HG02938 (cell line): ENCODE results near the gene PEX11A.

ENCODE experiments used
- ATAC-seq: cut with Tn5 transposase; IDR thresholded peaks from one replicate; pipeline ENCODE4 v1.9.1; 2021; ENCODE audit warnings: mild to moderate bottlenecking, moderate library complexity; ENCODE audit not compliant: unreplicated experiment

The PEX11A gene

DNA sequence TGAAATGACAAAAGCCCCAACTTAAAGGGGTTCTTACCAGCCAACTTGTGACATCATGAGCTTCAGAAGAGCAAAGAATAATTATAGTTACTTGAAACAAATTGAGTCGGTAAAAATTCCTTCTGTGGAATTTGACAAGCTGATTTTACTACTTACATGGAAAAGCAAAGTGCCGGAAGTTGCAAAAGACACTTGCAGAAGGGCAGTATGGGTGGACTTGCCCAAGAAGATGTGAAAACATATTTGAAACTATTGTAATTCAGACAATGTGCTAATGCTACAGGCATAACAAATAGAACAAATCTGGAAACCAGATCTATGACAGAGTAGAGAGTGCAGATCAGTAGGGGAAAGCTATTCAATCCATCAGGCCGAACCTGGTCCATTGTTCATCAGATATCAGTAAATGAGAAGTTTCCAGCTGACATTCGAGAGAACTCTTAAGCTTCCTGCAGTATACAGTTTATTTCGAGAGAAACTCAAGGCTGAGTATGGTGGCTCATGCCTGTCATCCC is 32.8 kb downstream of the PEX11A start:
- no peak for ATAC-seq

DNA sequence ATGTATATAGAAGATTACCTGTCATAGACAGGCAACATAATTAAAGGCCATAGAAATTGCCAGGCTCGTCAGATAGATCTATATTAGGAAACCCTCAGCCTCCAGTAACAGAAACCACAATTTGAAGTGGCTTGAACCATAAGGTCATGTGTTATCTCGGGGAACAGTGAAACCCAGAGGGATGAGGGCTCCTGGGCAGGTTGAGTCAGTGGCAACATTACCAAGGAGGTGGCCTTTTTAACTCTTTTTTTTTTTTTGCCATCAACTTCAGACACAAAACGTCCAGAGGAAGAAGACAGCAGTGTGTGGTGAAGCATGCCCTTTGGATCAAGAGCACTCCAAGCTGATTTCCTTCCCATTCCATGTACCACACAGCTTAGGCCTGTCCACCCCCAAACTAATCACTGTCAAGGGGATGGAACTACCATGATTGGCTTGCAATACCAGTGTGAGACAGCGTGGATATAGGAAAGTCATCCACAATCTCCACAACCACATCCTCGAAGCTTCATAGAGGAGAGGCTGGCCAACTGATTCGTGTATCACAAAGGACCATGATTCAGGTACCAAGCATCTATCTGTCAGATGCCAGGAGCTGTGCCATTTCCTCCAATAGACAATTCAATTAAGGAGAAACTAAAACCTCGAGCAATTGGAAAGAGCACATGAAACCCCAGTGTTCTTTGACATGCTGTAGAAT is 34.3 kb downstream of the PEX11A start:
- ATAC-seq, result no peak

DNA sequence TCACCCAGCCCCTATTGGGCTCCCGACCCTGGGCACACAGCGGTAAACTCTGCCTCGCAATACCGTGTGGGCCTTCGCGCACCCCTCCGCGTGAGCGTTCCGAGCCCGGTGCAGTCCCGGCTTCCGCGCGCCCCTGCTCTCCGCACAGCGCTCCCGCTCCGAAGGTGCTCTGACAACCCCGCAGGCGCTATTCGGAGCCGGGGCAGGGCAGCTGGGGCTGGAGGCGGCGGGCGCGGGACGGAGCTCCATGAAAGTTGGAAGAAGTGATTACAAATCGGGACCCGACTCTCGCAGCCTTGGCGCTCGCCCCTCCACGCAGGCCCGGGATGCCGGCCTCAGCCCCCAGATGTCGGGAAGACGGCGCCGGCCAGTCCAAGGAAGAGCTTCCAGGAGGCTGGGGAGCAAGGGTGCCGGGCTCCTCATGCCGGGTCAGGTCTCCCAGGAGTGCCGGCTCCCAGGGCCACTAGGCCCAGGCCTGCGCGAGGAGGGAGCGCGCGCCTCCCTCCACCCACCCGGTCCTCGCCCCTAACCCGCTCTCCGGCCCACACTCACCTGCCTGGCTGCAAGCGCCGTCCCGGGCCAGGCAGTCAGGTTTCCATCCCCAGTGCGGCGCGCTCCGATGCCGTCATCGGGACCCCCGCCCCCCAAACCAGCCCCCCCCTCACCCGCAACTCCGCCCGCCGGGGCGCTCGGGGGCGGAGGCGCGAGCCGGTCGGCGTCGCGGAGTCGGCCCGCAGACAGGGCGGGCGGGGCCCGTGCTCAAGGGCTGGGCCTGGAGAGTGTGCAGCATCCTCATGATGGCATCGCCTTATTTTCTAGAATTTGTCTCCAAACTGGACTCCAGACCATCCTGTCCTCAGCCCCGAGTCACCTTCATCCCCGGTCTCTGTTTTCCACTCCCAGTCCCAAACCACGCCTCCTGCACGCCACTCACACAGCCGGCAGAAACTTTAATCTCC is 35.4 kb downstream of the PEX11A start, which contains the start of gene KIF7:
Gene KIF7 (minus strand): TSS at position 621 of the 959 bp plus-strand sequence. CDS start 2,537 bp downstream, outside the sequence.
- ATAC-seq, result no peak

DNA sequence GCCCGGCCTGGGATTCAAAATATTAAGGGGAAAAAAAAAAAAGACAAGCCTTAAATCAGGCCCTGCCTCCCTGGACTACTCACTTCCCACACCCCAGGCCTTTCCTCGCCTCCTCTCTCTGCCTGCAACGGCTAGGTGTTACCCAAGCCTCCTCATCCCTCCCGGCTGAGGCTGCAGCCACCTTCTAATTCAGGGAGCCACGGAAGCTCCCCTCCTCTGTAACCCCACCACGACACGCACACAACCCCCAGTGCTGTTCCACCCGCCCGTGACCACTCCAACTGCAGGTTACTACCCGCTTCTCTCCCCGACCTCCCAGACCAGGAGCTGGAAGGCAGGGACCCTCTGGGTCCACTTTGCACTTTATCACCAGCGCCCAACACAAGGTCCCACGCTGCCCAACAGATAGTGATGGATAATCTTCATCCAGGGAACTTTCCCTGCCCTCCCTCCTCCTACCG is 36.2 kb downstream of the PEX11A start:
- ATAC-seq, result no peak

DNA sequence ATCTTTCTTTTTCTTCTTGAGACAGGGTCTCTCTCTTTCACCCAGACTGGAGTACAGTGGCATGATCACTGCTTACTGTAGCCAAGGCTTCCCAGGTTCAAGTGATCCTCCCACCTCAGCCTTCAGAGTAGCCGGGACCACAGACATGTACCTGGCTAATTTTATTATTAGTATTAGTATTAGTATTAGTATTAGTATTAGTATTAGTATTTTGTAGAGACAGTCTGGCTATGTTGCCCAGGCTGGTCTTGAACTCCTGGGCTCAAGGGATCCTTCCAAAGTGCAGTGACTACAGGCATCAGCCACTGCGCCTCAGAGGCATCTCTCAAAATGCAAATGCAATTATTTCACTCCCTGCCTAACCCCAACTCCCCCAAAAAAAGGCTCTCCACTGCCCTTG is 37.0 kb downstream of the PEX11A start:
- no peak for ATAC-seq

DNA sequence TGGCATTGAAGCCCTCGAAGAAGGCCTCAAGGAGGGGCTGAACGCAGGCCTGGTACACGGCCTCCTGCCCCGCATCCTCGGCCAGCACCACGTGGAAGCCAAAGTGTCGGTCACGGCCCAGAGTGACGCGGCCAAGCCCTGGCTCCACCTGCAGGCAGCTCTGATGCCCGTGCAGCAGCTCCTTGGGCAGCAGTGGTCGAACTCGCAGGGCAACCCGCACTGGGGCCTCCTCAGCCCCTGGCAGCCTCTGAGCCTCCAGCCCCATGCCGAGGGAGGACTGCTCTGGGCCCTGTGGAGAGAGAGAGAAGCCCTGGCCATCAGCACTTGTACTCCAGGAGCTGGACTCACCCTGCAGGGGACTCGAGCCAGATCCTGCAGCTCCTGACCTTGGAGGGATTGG is 37.9 kb downstream of the PEX11A start:
- ATAC-seq, result no peak

DNA sequence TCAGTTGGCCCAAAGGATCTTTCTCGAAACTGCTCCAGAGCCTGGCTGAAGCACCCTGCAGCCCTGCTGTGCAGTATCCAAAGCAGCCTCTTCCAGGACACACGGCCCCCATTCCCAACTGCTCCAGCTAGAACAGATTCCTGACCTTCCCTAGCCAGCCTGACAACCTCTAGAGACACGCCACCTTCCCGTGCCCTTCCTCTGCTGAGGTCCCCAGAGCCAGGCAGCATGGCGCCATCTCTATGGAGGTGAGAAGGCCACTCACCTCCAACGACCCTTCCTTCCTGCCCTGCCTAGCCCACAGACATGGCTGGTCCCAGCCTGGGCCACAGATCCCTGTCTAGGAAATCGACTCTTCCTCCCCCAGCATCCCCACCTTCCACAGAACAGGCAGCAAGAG is 38.4 kb downstream of the PEX11A start:
- no peak for ATAC-seq

DNA sequence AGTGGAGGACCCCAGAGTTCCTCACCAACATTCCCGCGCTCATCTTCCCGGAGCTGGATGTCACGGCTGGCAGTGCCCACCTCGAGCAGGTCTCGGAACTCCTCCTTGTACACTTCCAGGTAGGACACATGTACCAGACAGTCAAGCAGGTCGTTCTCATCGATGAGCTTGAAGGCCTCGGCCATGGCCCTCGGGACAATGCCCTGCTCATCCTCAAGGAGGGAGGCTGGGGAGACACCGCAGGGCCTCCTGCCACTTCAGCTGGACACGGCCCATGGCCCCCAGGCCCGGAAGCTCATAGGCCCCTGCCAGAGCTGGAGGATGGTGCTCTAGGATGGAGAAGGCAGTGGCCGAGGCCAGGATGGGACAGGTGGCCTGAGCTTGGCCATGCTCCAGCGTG is 40.8 kb downstream of the PEX11A start:
- no peak for ATAC-seq

DNA sequence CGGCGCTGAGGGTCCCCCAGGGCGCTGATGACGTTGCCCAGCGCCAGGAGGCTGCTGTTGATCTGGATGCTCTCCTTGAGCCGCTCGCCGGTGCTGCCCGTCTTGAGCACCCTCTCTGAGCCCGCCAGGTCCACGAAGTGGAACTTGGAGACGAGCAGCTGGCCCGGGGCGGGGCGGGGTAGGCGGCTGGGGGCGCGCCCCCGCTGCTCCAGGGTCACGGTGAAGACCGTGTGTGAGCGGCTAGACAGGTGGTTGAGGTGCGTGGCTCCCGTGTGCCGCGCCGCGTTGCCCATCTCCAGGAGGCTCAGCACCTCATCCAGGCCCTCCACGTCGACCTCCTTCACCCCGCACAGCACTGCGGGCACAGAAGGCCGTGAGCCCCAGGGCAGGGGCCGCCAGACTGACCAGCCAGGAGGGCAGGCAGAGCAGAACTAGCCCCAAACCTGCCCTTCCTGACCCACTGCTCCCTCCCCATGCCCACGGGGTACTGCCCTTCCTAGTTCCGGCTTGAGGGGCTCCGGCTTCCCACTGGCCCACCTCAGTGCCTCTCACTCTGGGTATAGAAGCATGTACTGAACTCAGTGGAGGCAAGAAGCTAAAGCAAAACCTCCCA is 41.4 kb downstream of the PEX11A start:
- no peak for ATAC-seq

DNA sequence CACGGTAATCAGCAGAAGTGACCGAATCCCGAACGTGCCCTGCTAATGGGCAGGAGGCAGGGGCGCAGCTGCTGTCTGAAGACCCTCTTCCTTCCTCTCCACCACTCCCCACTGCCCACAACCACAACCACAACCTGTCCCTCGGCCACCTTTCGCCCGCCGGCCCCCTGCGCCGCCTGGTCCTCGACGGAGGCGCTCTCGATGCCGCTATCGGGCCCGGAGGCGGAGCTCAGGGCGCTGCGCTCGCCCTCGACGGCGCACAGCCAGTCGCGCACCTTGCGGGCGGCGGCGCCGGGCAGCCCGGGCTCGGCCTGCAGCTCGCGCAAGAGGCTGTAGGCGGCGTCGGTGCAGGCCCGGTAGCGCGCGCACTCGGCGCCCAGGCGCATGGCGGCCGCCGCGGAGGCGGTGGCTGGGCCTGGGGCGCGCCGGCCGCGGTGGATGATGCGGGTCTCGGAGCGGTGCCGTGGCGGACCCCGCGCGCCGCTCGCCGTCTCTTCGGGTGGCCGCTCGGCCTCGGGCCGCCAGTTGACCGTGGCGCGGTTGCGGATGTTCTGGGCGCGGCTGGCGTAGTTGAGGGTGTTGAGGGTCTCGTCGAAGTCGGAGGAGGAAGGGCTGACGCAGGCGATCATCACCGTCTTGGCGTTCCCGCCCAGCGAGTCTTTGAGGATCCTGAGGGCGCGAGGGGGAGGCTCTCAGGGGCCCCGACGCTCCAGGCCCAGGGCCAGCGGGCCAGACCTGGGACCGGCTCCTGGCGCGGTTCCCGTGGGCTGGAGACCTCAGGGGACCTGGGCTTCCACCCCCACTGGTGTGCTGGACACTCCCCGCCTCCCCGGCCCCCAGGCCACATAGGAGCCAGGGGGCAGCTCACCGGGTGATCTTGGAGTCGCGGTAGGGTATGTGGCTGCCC is 42.2 kb downstream of the PEX11A start:
- no peak for ATAC-seq

DNA sequence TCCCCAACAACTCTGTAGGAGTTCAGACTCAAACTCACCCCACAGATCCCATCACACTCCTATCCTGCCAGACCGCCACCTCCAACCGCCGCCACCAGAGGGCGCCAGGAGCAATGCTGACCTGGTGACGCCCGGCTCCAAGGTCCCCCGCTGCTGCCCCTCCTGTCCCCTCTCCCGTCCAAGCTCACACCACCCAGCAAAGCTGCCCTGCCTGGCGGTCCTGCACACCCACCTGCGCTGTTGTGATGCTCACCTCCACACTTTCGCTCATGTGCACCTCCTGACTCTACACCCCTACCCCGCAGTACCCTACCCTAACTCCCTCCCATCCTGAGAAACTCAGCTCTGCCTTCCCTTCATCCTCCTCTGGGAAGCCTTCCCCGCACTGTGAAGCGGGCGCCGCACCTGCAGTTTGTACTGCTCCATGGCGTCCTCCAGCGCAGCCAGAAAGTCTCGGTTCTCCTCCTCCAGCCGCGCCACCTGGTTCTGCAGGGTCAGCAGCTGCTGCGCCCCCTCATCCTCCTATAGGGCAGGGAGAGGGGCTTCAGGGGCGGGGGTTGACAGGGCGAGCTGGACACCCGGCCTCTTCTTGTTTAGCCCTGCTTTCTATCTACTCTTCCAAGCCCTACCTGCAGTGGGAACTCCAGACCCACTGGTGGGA is 43.2 kb downstream of the PEX11A start:
- no peak for ATAC-seq

DNA sequence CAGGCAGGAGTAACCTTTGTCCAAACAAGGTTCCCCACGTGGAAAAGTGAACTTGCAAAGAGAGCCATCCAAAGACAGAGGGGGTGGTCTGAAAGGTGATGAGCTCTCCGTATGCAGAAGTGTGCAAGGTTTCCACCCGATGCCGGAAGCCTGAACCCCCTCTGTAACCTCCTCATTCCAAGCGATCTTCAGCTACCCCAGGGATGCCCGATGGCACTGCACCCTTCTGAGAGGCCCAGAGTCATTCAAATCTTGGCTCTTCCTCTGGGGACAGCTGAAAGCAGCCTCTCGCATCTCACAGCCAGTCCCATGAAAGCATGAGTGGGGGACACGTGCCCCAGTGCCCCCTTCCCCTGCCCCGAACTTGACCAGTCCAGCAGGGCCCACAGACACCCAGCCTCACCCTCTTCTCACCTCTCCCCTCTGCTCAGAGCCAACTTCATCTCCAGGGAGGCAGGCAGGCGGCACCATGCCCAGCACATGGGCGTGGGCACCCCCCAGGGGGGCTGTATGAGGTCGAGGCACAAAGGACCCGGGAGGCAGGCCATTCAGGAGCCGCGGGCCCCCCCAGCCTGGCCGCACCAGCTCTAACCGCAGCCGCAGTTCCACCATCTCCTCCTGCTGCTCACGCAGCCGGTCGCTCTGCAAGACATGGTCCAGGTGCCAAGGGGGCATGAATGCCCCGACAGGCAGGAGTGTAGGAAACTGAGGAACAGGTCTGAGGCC is 44.0 kb downstream of the PEX11A start:
- no peak for ATAC-seq

DNA sequence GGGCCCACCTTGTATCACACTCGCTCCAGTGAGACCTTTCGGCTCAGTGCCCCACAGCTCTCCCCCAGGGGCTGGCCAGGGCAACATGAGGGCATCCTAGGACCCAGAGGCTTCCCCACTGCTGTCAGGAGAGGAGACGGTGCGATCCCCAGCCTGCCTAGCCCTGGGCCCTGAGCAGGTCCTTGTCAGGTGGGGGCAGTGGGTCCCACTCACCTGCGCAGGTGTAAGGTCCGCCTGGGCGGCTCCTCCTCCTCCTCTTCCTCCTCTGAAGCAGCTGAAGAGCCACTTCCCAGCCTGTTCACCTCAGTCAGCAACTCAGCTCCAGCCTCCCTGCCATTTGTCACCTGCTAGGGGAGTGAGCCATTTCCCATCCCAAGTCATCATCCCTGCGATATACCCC is 44.9 kb downstream of the PEX11A start:
- ATAC-seq, result no peak

DNA sequence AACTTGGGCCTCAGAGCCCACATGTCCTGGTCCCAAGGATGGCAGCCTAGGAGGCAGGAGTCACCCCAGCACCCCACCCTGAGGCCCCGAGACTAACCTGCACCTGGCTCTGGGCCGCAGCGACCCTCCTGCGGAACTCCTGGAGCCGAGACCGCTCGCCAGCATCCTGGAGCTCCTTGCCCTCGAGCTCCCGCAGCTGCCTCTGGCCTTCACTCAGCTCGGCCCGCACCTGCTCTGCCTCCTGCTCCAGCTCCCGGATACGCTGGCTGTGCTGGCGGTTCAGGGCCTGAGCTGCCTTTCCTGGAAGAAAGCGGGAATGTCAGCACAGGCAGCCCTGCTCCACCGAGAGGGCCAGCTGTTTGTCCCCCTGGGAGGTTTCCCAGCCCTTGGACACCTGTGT is 48.4 kb downstream of the PEX11A start:
- ATAC-seq, result no peak

DNA sequence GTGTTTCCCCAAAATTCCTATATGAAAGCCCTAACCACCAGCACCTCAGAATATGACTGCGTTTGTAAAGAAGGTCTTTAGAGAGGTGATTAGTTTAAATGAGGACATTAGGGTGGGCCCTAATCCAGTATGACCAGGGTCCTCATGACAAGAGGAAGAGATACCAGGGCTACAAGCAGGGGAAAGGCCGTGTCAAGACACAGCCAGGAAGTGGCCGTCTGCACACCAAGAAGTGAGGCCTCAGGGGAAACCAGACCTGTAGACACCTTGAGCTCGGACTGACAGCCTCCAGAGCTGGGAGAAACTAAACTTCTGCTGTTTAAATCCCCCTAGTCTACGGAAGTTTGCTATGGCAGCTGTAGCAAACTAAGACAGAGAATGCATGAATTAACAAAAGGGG is 49.5 kb downstream of the PEX11A start:
- ATAC-seq, result no peak

DNA sequence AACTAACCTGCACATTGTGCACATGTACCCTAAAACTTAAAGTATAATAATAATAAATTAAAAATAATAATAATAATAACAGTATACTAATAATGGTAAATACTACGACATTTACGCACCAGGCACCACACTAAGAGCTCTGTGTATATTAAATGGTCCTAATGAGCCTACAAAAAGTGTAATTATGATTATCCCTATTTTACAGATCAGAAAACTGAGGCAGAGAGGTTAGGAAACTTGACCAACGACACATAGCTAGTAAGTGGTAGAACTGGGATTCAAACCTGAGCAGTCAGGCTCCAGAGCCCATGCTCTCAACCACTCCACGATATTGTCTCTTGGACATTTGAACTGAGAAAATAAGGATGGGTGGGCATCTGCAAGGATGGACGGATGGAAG is 50.3 kb downstream of the PEX11A start:
- no peak for ATAC-seq

DNA sequence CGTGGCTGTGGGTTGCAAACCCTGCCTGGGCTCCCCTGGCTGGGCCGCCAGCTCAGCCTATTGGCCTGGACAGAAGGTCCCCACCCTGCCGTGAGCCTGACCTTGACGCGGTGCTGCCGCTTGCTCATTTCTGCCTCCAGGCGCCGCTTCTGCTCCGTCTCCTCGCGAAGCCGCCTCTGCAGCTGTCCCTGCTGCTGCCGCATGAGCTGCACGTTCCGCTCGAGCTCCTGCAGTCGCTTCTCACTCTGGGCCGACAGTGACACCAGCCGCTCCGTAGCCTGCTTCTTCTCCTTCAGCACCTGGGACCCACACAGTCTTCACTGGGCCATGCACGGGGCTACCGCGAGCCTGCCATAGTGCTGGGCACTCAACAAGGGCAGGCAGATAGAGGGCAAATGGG is 57.0 kb downstream of the PEX11A start:
- ATAC-seq, result no peak

DNA sequence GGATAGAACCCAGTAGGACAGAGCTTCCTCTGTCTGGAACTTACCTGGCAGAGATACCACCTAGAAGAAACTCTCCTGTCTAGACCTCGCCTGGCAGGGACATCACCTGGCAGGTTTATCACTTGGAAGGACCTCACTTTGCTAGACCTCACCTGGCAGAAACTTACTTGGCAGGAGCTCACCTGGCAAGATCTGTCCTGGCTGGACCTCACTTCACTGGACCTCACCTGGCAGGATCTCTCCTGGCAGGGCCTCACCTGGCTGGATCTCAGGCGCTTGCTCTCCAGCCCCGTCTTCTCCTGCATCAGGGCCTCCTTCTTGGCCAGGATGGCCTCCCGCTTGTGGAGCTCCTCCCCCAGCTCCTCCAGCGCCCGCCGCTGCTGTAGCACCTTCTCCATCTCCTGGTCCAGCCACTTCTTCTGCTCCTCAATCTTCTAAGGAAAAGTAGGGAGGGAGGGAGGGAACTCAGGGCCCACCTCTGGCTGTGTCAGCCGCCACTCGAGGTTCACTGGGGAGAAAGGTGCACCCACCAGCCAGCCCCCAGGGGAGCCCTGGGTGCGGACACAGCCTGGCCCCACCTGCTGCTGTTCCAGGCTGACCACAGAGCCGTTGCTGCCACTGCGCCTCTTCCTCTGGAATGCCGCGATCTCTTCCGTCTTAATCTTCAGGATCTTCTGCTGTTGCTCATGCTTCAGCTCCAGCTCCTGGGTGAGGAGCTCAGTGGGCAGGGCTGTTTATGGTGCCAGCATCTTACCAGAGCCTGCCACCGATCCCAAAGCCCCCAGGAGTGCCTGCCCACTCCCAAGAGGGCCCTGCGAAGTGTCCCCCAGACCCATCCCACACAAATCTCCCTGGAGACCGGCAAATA is 57.8 kb downstream of the PEX11A start:
- no peak for ATAC-seq
